Measurements from ENCODE around the gene FEM1A. TPM values are rescaled to one million over a fixed set of nuclear protein-coding genes. Genes with fewer than 3 reads are reported as not detected.
A peak's percentile ranks its signal among the peaks of the same experiment; 100 is the strongest.

FEM1A gene
- total and polyA plus RNA-seq, 2 of the 13 experiments (the other 11 are each of a cell fraction or from before 2014, with no cell fraction given) = 3.2 to 10.8 TPM

GRCh38 chr19:4811328-4812131 lies 20.0 kb downstream of the FEM1A start (continued):
- TF ChIP-seq TEAD2 (CRISPR knock-in tag; IDR thresholded peaks at IDR 0.05) (no peak), IKZF5 (CRISPR knock-in tag; IDR thresholded peaks at IDR 0.05) (no peak; the same call in 1 of the 2 replicates), ZNF557 (CRISPR knock-in tag; IDR thresholded peaks at IDR 0.05) (no peak), ZNF451 (CRISPR knock-in tag; IDR thresholded peaks at IDR 0.05) (no peak), ZNF414 (CRISPR knock-in tag; IDR thresholded peaks at IDR 0.05) (no peak), TEF (CRISPR knock-in tag; IDR thresholded peaks at IDR 0.05) (no peak), RELA (CRISPR knock-in tag; IDR thresholded peaks at IDR 0.05) (no peak), ZNF121 (CRISPR knock-in tag; IDR thresholded peaks at IDR 0.05) (no peak), U2AF1 (optimal IDR thresholded peaks at IDR 0.05; ENCODE audit: low read depth, low read length) (no peak), SNAI1 (CRISPR knock-in tag; IDR thresholded peaks at IDR 0.05; ENCODE audit: borderline replicate concordance) (no peak), ZNF800 (CRISPR knock-in tag; IDR thresholded peaks at IDR 0.05) (no peak), MLX (CRISPR knock-in tag; IDR thresholded peaks at IDR 0.05) (no peak), HMGXB4 (CRISPR knock-in tag; IDR thresholded peaks at IDR 0.05; ENCODE audit: borderline replicate concordance in 1 of 2, low read depth in 1 of 2) (peak; percentile 44 to 73; a peak in 2 of 4 replicates), ZNF230 (CRISPR knock-in tag; IDR thresholded peaks at IDR 0.05) (no peak), MIER2 (CRISPR knock-in tag; IDR thresholded peaks at IDR 0.05) (no peak), MTERF4 (CRISPR knock-in tag; IDR thresholded peaks at IDR 0.05) (no peak), ZNF333 (CRISPR knock-in tag; IDR thresholded peaks at IDR 0.05; ENCODE audit: borderline replicate concordance) (no peak), ZGPAT (CRISPR knock-in tag; IDR thresholded peaks at IDR 0.05) (peak; percentile 35; the same call in 1 of the 2 replicates), NFE2L1 (CRISPR knock-in tag; IDR thresholded peaks at IDR 0.05; ENCODE audit: borderline replicate concordance) (no peak)
